ENCODE data around the gene P4HTM. TPM values are rescaled to one million over a fixed set of nuclear protein-coding genes. Genes with fewer than 3 reads are reported as not detected.

The P4HTM gene
- total RNA-seq, 1 donor from 2014 or later, result 17.2 TPM

DNA sequence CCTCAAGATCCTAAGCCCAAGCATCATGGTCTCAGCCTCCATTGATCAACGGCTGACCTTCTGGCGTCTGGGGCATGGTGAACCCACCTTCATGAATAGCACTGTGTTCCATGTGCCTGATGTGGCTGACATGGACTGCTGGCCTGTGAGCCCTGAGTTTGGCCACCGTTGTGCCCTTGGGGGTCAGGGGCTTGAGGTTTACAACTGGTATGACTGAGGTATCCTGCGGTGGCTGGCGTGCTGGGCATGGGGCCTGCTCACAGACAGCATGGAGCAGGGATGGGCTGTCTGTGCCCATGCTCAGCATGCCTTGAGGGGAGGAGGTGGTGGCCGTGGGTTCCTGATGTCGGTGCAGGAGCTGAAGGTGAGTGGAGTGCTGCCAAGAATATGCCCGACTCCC, 25.0 kb downstream of the P4HTM start:
- Histone ChIP-seq H3K27me3 (ENCODE audit: control insufficient read depth in 3 of 3, insufficient read depth in 3 of 3, low read length in 3 of 3) (no peaks in the 10 kb centered on the region), H3K9ac (ENCODE audit: low read depth in 1 of 3, low read length in 3 of 3) (no peak overlapping the region), H3K27ac (ENCODE audit: low read depth, low read length) (no peak overlapping the region), H3K4me1 (ENCODE audit: control insufficient read depth in 3 of 3, insufficient read depth in 3 of 3, low read length in 3 of 3) (peaks cover 41 to 54% (median 54%) of the 10 kb centered on the region in 3 donors), H3K36me3 (ENCODE audit: control insufficient read depth in 3 of 3, insufficient read depth in 3 of 3, low read length in 3 of 3) (peaks cover 36 to 42% (median 39%) of the 10 kb centered on the region in 3 donors), H3K4me3 (ENCODE audit: low read length in 3 of 3) (no peak overlapping the region), H3K9me3 (ENCODE audit: control insufficient read depth in 3 of 3, low read length in 3 of 3) (no peaks in the 10 kb centered on the region)

- Histone ChIP-seq H3K36me3 (ENCODE audit: control insufficient read depth in 3 of 3, insufficient read depth in 3 of 3, low read length in 3 of 3) (peaks cover 36 to 42% (median 39%) of the 10 kb centered on the region in 3 donors), H3K27me3 (ENCODE audit: control insufficient read depth in 3 of 3, insufficient read depth in 3 of 3, low read length in 3 of 3) (no peaks in the 10 kb centered on the region), H3K9me3 (ENCODE audit: control insufficient read depth in 3 of 3, low read length in 3 of 3) (no peaks in the 10 kb centered on the region), H3K9ac (ENCODE audit: low read depth in 1 of 3, low read length in 3 of 3) (no peak overlapping the region), H3K4me3 (ENCODE audit: low read length in 3 of 3) (no peak overlapping the region), H3K4me1 (ENCODE audit: control insufficient read depth in 3 of 3, insufficient read depth in 3 of 3, low read length in 3 of 3) (peaks cover 48 to 61% (median 61%) of the 10 kb centered on the region in 3 donors), H3K27ac (ENCODE audit: low read depth, low read length) (no peak overlapping the region)
These were observed 25.7 kb downstream of the P4HTM start for GRCh38 chr3:49015765-49016164.

GRCh38 chr3:49016414-49017228, 26.6 kb downstream of the P4HTM start:
- H3K36me3 ChIP-seq (ENCODE audit: control insufficient read depth in 3 of 3, insufficient read depth in 3 of 3, low read length in 3 of 3), result peaks cover 36 to 42% (median 39%) of the 10 kb centered on the region in 3 donors
- H3K4me3 ChIP-seq (ENCODE audit: low read length in 3 of 3), result no peak overlapping the region
- no peak overlapping the region for H3K27ac ChIP-seq (ENCODE audit: low read depth, low read length)
- H3K9me3 ChIP-seq (ENCODE audit: control insufficient read depth in 3 of 3, low read length in 3 of 3), result no peaks in the 10 kb centered on the region
- peaks cover 48 to 60% (median 59%) of the 10 kb centered on the region in 3 donors for H3K4me1 ChIP-seq (ENCODE audit: control insufficient read depth in 3 of 3, insufficient read depth in 3 of 3, low read length in 3 of 3)
- peak overlapping the region in 1 of 3 donors; percentile 25 for H3K9ac ChIP-seq (ENCODE audit: low read depth in 1 of 3, low read length in 3 of 3)
- no peaks in the 10 kb centered on the region for H3K27me3 ChIP-seq (ENCODE audit: control insufficient read depth in 3 of 3, insufficient read depth in 3 of 3, low read length in 3 of 3)

GRCh38 chr3:49017229-49017970, 27.4 kb downstream of the P4HTM start:
- Histone ChIP-seq H3K9ac (ENCODE audit: low read depth in 1 of 3, low read length in 3 of 3) (peak overlapping the region; percentile 68 to 86 (median 81)), H3K4me3 (ENCODE audit: low read length in 3 of 3) (peak overlapping the region; percentile 81 to 89 (median 87)), H3K9me3 (ENCODE audit: control insufficient read depth in 3 of 3, low read length in 3 of 3) (no peaks in the 10 kb centered on the region), H3K27ac (ENCODE audit: low read depth, low read length) (peak overlapping the region; percentile 65), H3K27me3 (ENCODE audit: control insufficient read depth in 3 of 3, insufficient read depth in 3 of 3, low read length in 3 of 3) (no peaks in the 10 kb centered on the region), H3K4me1 (ENCODE audit: control insufficient read depth in 3 of 3, insufficient read depth in 3 of 3, low read length in 3 of 3) (peaks cover 44 to 59% (median 53%) of the 10 kb centered on the region in 3 donors), H3K36me3 (ENCODE audit: control insufficient read depth in 3 of 3, insufficient read depth in 3 of 3, low read length in 3 of 3) (peaks cover 32 to 38% (median 36%) of the 10 kb centered on the region in 3 donors)

- H3K27ac ChIP-seq (ENCODE audit: low read depth, low read length), result peak within 1 kb of the TSS; percentile 65
- H3K4me3 ChIP-seq (ENCODE audit: low read length in 3 of 3), result peak within 1 kb of the TSS; percentile 81 to 89 (median 87)
- H3K9ac ChIP-seq (ENCODE audit: low read depth in 1 of 3, low read length in 3 of 3), result peak within 1 kb of the TSS; percentile 68 to 86 (median 81)
- H3K36me3 ChIP-seq (ENCODE audit: control insufficient read depth in 3 of 3, insufficient read depth in 3 of 3, low read length in 3 of 3), result peaks cover 34 to 40% (median 35%) of the 10 kb centered on the region in 3 donors
- no peaks in the 10 kb centered on the region for H3K9me3 ChIP-seq (ENCODE audit: control insufficient read depth in 3 of 3, low read length in 3 of 3)
- H3K27me3 ChIP-seq (ENCODE audit: control insufficient read depth in 3 of 3, insufficient read depth in 3 of 3, low read length in 3 of 3), result no peaks in the 10 kb centered on the region
- H3K4me1 ChIP-seq (ENCODE audit: control insufficient read depth in 3 of 3, insufficient read depth in 3 of 3, low read length in 3 of 3), result peaks cover 44 to 59% (median 53%) of the 10 kb centered on the region in 3 donors
These were observed 28.1 kb downstream of the P4HTM start, which contains the start of gene DALRD3 for GRCh38 chr3:49017971-49018706. Gene DALRD3 (minus strand): TSS chr3:49018580. CDS start chr3:49018564, 16 bp downstream.

DNA sequence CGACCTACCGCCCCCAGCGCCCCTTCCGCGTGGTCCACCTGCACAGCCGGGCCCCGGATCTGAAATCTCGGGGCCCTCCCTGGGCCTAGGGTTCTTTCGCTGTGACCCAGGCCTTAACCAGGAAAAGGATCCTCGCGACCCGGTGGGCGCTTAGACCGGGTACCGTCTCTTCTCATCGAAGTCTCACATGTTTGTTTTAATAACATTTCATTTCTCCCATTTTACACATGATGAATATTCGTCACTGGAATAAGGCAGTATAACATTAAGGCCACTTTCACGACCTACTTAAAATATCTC, 28.6 kb downstream of the P4HTM start:
- H3K4me1 ChIP-seq (ENCODE audit: control insufficient read depth in 3 of 3, insufficient read depth in 3 of 3, low read length in 3 of 3), result peaks cover 42 to 58% (median 53%) of the 10 kb centered on the region in 3 donors
- peak overlapping the region; percentile 65 for H3K27ac ChIP-seq (ENCODE audit: low read depth, low read length)
- no peaks in the 10 kb centered on the region for H3K27me3 ChIP-seq (ENCODE audit: control insufficient read depth in 3 of 3, insufficient read depth in 3 of 3, low read length in 3 of 3)
- no peaks in the 10 kb centered on the region for H3K9me3 ChIP-seq (ENCODE audit: control insufficient read depth in 3 of 3, low read length in 3 of 3)
- peak overlapping the region; percentile 81 to 89 (median 87) for H3K4me3 ChIP-seq (ENCODE audit: low read length in 3 of 3)
- H3K36me3 ChIP-seq (ENCODE audit: control insufficient read depth in 3 of 3, insufficient read depth in 3 of 3, low read length in 3 of 3), result peaks cover 35 to 42% (median 36%) of the 10 kb centered on the region in 3 donors
- H3K9ac ChIP-seq (ENCODE audit: low read depth in 1 of 3, low read length in 3 of 3), result peak overlapping the region; percentile 68 to 86 (median 81)

DNA sequence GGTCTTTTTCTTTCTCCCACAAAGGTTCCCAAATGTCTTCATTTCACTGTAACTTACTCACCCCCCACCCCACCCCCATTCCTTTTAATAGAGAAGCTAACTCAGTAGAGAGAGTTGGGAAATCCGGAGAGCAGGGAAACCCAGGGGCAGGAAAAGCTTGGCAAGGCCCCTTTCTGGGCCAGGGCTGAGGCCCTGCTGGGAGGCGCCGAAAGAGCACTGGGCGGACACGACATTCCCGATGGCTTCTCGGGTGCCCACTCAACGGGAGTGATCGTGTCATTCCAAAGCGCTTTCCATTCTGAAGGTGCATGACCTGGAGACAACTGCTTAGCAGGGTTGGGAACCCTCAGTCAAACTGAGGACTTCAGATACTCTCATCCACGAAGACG, 29.9 kb downstream of the P4HTM start:
- Histone ChIP-seq H3K4me1 (ENCODE audit: control insufficient read depth in 3 of 3, insufficient read depth in 3 of 3, low read length in 3 of 3) (peaks cover 40 to 57% (median 49%) of the 10 kb centered on the region in 3 donors), H3K27me3 (ENCODE audit: control insufficient read depth in 3 of 3, insufficient read depth in 3 of 3, low read length in 3 of 3) (no peaks in the 10 kb centered on the region), H3K4me3 (ENCODE audit: low read length in 3 of 3) (peak overlapping the region; percentile 81 to 99 (median 98)), H3K9ac (ENCODE audit: low read depth in 1 of 3, low read length in 3 of 3) (peak overlapping the region; percentile 86 to 99 (median 99)), H3K9me3 (ENCODE audit: control insufficient read depth in 3 of 3, low read length in 3 of 3) (no peaks in the 10 kb centered on the region), H3K36me3 (ENCODE audit: control insufficient read depth in 3 of 3, insufficient read depth in 3 of 3, low read length in 3 of 3) (peaks cover 38 to 45% (median 38%) of the 10 kb centered on the region in 3 donors), H3K27ac (ENCODE audit: low read depth, low read length) (peak overlapping the region; percentile 99)

DNA sequence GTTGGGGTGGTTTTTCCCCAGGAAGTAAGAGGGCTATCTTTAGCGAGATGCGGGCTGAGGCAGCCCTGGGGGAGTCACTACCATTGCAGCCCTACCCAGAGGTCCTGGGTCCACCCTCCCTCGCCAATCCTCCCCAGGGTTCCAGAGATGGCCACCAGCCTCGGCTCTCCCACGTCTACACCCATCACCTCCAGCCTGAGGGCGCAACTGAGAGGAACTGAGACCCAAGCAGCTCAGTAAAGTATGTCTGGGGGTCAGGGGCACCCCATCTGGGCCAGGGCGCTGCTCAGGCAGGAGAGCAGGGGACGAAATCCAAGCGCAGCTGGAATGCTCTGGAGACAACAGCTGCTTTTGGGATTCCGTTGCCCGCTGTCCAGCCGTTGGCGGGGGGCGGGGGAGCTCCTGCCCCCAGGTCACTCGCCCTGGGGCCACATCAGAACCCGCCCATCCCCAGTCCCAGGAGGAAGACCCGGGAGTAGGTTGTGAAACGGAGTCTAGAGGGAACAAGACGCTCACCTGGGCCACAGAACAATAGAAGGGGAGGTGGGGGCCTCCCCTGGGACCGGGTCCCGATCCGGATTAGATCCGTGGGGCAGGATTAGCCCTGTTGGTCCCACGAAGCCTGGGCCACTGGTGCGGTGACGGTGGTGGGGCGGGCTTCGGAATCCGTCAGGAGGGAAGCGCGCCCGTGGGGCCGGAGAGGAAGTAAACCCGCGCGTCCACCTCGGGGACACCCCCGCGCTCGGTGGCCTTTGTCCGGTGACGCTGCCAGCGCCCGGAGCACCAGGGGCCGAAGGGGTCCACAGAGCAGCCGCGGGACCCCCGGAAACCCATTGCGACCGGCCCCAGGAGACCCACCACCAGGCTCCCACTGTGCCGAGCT, 30.5 kb downstream of the P4HTM start:
- Histone ChIP-seq H3K9ac (ENCODE audit: low read depth in 1 of 3, low read length in 3 of 3) (peak overlapping the region; percentile 86 to 99 (median 99)), H3K36me3 (ENCODE audit: control insufficient read depth in 3 of 3, insufficient read depth in 3 of 3, low read length in 3 of 3) (peaks cover 38 to 45% (median 38%) of the 10 kb centered on the region in 3 donors), H3K4me3 (ENCODE audit: low read length in 3 of 3) (peak overlapping the region; percentile 81 to 99 (median 98)), H3K27me3 (ENCODE audit: control insufficient read depth in 3 of 3, insufficient read depth in 3 of 3, low read length in 3 of 3) (no peaks in the 10 kb centered on the region), H3K4me1 (ENCODE audit: control insufficient read depth in 3 of 3, insufficient read depth in 3 of 3, low read length in 3 of 3) (peaks cover 45 to 63% (median 54%) of the 10 kb centered on the region in 3 donors), H3K27ac (ENCODE audit: low read depth, low read length) (peak overlapping the region; percentile 99), H3K9me3 (ENCODE audit: control insufficient read depth in 3 of 3, low read length in 3 of 3) (no peaks in the 10 kb centered on the region)
